Suprapubic skin (tissue), 4 donors: ENCODE data around the gene ADAMTS19. TPM values are rescaled to one million over a fixed set of nuclear protein-coding genes. Genes with fewer than 3 reads are reported as not detected.
"Not testable (repeated sequence)": the region's sequence is repeated elsewhere in the genome, so short reads cannot be mapped to it uniquely, and the experiment has no call there.

Experiments used
- DNase-seq, 2 donors: peaks; one replicate each; pipeline ENCODE4 v3.0.0-alpha.2; 2019; ENCODE audit warnings: low spot score in 2 of 2
- H3K27ac ChIP-seq: fragments of 200-600 bp; sonication (generic); one replicate; pipeline ENCODE4 v1.5.1; 2019
- H3K27me3 ChIP-seq: fragments of 200-600 bp; sonication (generic); one replicate; pipeline ENCODE4 v1.5.1; 2019
- H3K36me3 ChIP-seq: fragments of 200-600 bp; sonication (generic); one replicate; pipeline ENCODE4 v1.5.1; 2019
- H3K4me1 ChIP-seq: fragments of 200-600 bp; sonication (generic); one replicate; pipeline ENCODE4 v1.5.1; 2019
- H3K4me3 ChIP-seq: fragments of 200-600 bp; sonication (generic); one replicate; pipeline ENCODE4 v1.5.1; 2019; ENCODE audit warnings: mild to moderate bottlenecking
- H3K9me3 ChIP-seq: fragments of 200-600 bp; sonication (generic); one replicate; pipeline ENCODE4 v1.5.1; 2019
- CTCF ChIP-seq, 2 donors: fragments of 200-600 bp in 1 of 2; fragments of 450-650 bp in 1 of 2; sonication (generic) in 1 of 2; IDR thresholded peaks; one replicate each; pipeline ENCODE4 v1.5.1; 2016 to 2019; ENCODE audit warnings: antibody characterized with exemption in 2 of 2, mild to moderate bottlenecking in 1 of 2, moderate library complexity in 1 of 2
- EP300 ChIP-seq: sonication (generic); formaldehyde crosslinking; IDR thresholded peaks from one replicate; pipeline ENCODE4 v1.6.1; 2017; ENCODE audit warnings: antibody characterized with exemption
- POLR2A ChIP-seq, 2 donors: fragments of 450-650 bp; IDR thresholded peaks; one replicate each; pipeline ENCODE4 v1.6.1; 2017; ENCODE audit warnings: antibody characterized with exemption in 2 of 2, mild to moderate bottlenecking in 2 of 2, moderate library complexity in 2 of 2
- POLR2AphosphoS5 ChIP-seq, 3 donors: sonication (generic); formaldehyde crosslinking; IDR thresholded peaks; one replicate each; pipeline ENCODE4 v1.6.1; 2017; ENCODE audit warnings: antibody characterized with exemption in 3 of 3
- WGBS: methylation state at CpG from one replicate; pipeline ENCODE4 v1.1.5; 2018; 5-methylcytosine and 5-hydroxymethylcytosine counted together
- total RNA-seq, 4 donors: library from RNA; depleted of rRNA; stranded (reverse); fragments of >200 nt; gene quantifications; one replicate each; pipeline ENCODE4 v1.1.0, GENCODE V29; 2016

The ADAMTS19 gene
- total RNA-seq, 4 donors from 2014 or later: not detected

GRCh38 chr5:129617206-129617605, 157.1 kb downstream of the ADAMTS19 start:
- WGBS: 72% methylated on average over 1 of the region's 1 CpG
- H3K36me3 ChIP-seq: no peaks in the 10 kb centered on the region
- H3K9me3 ChIP-seq: no peaks in the 10 kb centered on the region
- no peak overlapping the region for H3K27ac ChIP-seq
- no peak for DNase-seq
- no peak overlapping the region for H3K4me3 ChIP-seq
- no peaks in the 10 kb centered on the region for H3K27me3 ChIP-seq
- TF ChIP-seq POLR2AphosphoS5 (IDR thresholded peaks at IDR 0.05) (no peak), POLR2A (IDR thresholded peaks at IDR 0.05) (no peak)
- H3K4me1 ChIP-seq: no peaks in the 10 kb centered on the region

- H3K4me1 ChIP-seq: no peaks in the 10 kb centered on the region
- no peak overlapping the region for H3K27ac ChIP-seq
- no peak for DNase-seq
- H3K36me3 ChIP-seq: no peaks in the 10 kb centered on the region
- no peaks in the 10 kb centered on the region for H3K9me3 ChIP-seq
- H3K4me3 ChIP-seq: no peak overlapping the region
- 78% methylated on average over 2 of the region's 2 CpGs for WGBS
- TF ChIP-seq POLR2A (IDR thresholded peaks at IDR 0.05) (no peak), EP300 (no peak), POLR2AphosphoS5 (IDR thresholded peaks at IDR 0.05) (no peak), CTCF (IDR thresholded peaks at IDR 0.05) (no peak)
- no peaks in the 10 kb centered on the region for H3K27me3 ChIP-seq
These were observed 159.7 kb downstream of the ADAMTS19 start for GRCh38 chr5:129619782-129620181.

GRCh38 chr5:129622531-129622930, 162.4 kb downstream of the ADAMTS19 start:
- no peaks in the 10 kb centered on the region for H3K9me3 ChIP-seq
- H3K27me3 ChIP-seq: no peaks in the 10 kb centered on the region
- no peaks in the 10 kb centered on the region for H3K36me3 ChIP-seq
- H3K4me3 ChIP-seq: no peak overlapping the region
- H3K27ac ChIP-seq: no peak overlapping the region
- WGBS: 77% methylated on average over 1 of the region's 1 CpG
- no peaks in the 10 kb centered on the region for H3K4me1 ChIP-seq
- no peak for DNase-seq
- TF ChIP-seq POLR2A (IDR thresholded peaks at IDR 0.05): no peak
- TF ChIP-seq EP300: no peak
- no peak for TF ChIP-seq POLR2AphosphoS5 (IDR thresholded peaks at IDR 0.05)
- TF ChIP-seq CTCF (IDR thresholded peaks at IDR 0.05): no peak

- Histone ChIP-seq H3K27ac (no peak overlapping the region), H3K9me3 (peaks cover 6% of the 10 kb centered on the region), H3K27me3 (no peaks in the 10 kb centered on the region), H3K36me3 (no peaks in the 10 kb centered on the region), H3K4me3 (no peak overlapping the region), H3K4me1 (peaks cover 4% of the 10 kb centered on the region)
- TF ChIP-seq CTCF (IDR thresholded peaks at IDR 0.05) (no peak), EP300 (no peak), POLR2A (IDR thresholded peaks at IDR 0.05) (no peak), POLR2AphosphoS5 (IDR thresholded peaks at IDR 0.05) (no peak)
- no peak for DNase-seq
- WGBS: 26% methylated on average over 1 of the region's 1 CpG
These were observed 169.5 kb downstream of the ADAMTS19 start for GRCh38 chr5:129629575-129629974.

GRCh38 chr5:129630101-129630500, 170.0 kb downstream of the ADAMTS19 start:
- Histone ChIP-seq H3K27ac (no peak overlapping the region), H3K27me3 (no peaks in the 10 kb centered on the region), H3K4me3 (no peak overlapping the region), H3K4me1 (peaks cover 4% of the 10 kb centered on the region), H3K9me3 (peaks cover 6% of the 10 kb centered on the region), H3K36me3 (no peaks in the 10 kb centered on the region)
- WGBS: 58% methylated on average over 2 of the region's 2 CpGs
- DNase-seq: no peak
- no peak for TF ChIP-seq EP300
- no peak for TF ChIP-seq POLR2AphosphoS5 (IDR thresholded peaks at IDR 0.05)
- TF ChIP-seq POLR2A (IDR thresholded peaks at IDR 0.05): no peak
- TF ChIP-seq CTCF (IDR thresholded peaks at IDR 0.05): no peak

GRCh38 chr5:129631961-129632360, 171.9 kb downstream of the ADAMTS19 start:
- TF ChIP-seq POLR2AphosphoS5 (IDR thresholded peaks at IDR 0.05) (no peak), EP300 (no peak), CTCF (IDR thresholded peaks at IDR 0.05) (no peak), POLR2A (IDR thresholded peaks at IDR 0.05) (no peak)
- Histone ChIP-seq H3K27ac (no peak overlapping the region), H3K9me3 (peaks cover 6% of the 10 kb centered on the region), H3K36me3 (no peaks in the 10 kb centered on the region), H3K27me3 (no peaks in the 10 kb centered on the region), H3K4me1 (peaks cover 4% of the 10 kb centered on the region), H3K4me3 (no peak overlapping the region)
- no peak for DNase-seq

GRCh38 chr5:129637501-129637900, 177.4 kb downstream of the ADAMTS19 start:
- not testable (repeated sequence) for H3K27ac ChIP-seq, DNase-seq, H3K36me3 ChIP-seq, H3K9me3 ChIP-seq, H3K4me1 ChIP-seq, H3K27me3 ChIP-seq, H3K4me3 ChIP-seq
- 93% methylated on average over 11 of the region's 11 CpGs for WGBS
